ENCODE data around the gene WASL. TPM values are rescaled to one million over a fixed set of nuclear protein-coding genes. Genes with fewer than 3 reads are reported as not detected.

Gene WASL
- total RNA-seq, 1 donor from 2014 or later, result 19.6 TPM

DNA sequence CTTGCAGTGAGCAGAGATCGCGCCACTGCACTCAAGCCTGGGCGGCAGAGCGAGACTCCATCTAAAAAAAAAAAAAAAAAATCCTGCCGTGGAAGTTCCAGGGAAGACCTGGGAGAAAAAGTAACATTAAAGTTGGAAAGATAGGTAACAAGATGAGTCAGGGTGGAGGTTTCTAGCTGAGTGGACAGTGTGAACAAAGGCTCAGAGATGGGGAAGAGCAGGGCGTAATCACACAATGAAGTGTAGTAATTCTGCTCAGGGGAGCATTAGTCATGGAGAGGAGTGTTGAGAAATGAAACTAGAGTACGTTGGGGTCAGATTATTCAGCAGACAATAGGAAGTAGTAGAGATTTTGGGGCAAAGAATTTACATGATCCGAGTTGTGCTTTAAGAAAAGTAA, 21.6 kb upstream of the WASL start:
- DNase-seq (ENCODE audit: low spot score), result no peak
- no peak for ATAC-seq

- peak; percentile 76 for ATAC-seq
- DNase-seq (ENCODE audit: low spot score), result no peak
Observed at GRCh38 chr7:123769371-123769770, 20.6 kb upstream of the WASL start.

DNA sequence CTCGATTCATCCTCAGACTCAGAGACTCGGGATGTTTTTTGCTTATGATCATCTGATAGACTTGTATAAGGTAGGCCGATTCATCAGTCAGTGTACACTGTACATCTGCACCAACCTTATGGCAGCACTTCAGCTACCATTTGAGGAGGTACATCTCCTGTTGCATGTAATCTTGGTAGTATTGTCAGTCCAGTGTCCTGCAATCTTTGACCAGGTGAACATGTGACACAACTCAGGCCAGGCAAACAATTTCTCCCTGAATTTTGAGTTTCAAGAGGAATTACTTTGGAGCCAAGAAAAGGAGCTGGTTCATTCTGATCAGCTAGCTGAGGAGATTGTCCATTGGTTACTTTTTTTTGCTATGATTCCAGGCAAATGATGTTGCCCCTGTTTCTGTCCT, 19.7 kb upstream of the WASL start:
- ATAC-seq (peak; percentile 84), DNase-seq (ENCODE audit: low spot score) (peak; percentile 48)

DNA sequence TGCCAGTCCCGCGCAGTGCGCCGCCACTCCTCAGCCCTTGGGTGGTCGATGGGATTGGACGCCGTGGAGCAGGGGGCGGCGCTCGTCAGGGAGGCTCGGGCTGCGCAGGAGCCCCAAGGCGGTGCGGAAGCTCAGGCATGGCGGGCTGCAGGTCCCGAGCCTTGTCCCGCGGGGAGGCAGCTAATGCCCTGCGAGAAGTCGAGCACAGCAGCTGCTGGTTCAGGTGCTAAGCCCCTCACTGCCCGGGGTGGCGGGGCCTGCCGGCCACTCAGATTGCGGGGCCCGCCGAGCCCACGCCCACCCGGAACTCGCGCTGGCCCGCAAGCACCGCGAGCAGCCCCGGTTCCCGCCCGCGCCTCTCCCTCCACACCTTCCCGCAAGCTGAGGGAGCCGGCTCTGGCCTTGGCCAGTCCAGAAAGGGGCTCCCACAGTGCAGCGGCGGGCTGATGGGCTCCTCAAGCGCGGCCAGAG, 14.4 kb upstream of the WASL start:
- ATAC-seq (no peak), DNase-seq (ENCODE audit: low spot score) (no peak)

DNA sequence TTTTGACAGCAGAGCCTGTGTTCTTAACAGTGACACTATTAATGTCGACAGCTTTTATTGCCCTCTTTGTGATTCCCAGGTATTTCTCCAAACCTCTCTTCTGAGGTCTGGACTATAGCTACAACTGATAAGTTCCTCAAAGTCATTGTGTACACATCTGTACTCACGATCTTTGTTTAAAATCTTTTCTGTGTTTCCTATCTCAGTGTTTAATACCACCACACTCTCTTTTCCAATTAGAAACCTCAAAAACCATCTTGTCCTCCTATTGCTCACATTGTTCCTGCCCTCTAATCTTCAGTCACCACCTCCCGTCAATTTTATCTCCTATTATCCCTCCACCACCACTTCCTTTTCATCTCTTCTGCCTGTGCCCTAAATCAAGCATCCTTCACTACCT, 12.9 kb upstream of the WASL start:
- DNase-seq (ENCODE audit: low spot score) (no peak), ATAC-seq (no peak)

GRCh38 chr7:123757095-123757494, 8.3 kb upstream of the WASL start:
- DNase-seq (ENCODE audit: low spot score), result no peak
- no peak for ATAC-seq

DNA sequence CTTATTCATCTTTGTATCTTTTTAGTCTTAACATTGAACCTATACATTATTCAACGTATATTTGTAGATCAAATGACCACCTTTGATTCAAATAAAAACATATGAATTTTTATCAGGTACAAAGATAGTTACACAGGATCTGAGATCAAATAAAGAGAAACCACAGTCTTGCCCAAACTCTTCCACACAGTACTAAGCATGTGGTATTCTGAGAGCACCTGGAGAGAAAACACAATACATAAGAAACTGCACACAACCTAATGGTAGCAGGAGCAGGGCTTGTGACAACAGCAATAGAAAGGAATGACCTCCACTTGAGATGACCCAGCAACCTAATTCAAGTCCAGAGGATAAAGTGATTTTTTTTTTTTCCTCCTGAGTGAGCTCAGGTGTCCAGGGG, 6.5 kb upstream of the WASL start:
- DNase-seq (ENCODE audit: low spot score) (no peak), ATAC-seq (no peak)

- no peak for ATAC-seq
- no peak for DNase-seq (ENCODE audit: low spot score)
Observed at GRCh38 chr7:123754271-123754871, 5.6 kb upstream of the WASL start.

GRCh38 chr7:123752534-123752933, 3.7 kb upstream of the WASL start:
- no peak for DNase-seq (ENCODE audit: low spot score)
- ATAC-seq, result no peak

DNA sequence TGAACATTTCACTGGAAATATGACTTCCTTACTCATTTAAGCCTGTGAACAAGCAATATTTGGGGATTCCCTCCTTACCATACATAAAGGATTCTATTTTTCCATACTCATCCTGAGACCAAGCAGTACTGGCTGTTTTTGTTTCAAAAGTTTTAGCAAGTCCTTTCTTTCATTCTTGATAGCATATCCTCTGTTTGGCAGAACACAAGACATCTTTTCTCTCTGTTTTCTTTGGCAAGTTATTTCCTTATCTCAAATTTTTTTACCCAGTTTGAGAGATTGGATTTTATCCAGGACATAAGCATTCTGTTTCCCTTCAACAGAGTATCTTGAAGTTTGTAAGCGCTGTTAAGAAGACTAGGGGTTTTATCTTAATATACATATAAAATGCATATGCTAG, 3.0 kb upstream of the WASL start:
- ATAC-seq (no peak), DNase-seq (ENCODE audit: low spot score) (no peak)

DNA sequence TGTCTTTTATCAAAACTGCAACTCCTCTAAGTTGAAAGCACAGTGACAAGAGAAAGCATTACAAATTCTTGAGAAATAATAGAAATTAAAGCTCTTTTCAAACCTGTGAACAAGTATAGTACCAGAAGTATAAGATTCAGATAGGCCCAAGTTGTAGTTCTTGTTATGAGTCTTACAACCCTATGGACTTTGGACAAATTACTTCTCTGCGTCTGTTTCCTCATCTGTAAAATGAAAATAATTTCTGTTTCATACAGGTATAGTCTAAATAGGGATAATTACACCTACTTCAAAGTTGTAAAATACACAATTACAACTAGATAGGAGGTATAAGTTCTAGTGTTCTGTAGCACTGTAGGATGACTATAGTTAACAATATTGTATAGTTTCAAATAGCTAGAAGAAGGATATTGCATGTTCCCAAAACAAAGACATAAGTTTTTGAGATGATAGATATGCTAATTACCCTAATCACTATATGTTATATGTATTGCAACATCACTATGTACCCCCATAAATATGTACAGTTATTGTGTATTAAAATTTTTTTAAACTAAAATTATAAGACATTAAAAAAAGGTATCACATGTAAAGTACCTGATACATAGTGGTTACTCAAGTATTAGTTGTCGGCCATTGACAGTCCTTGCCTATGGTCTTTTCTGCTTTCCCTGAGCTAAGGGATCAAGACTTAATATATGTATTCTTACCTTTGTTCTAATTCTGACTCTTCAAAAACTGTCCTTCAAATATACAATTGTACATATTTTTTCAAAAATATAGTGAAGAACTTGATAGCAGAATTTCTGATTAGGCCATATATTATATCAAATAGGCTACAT, 1.8 kb upstream of the WASL start:
- DNase-seq (ENCODE audit: low spot score), result no peak
- ATAC-seq, result no peak

- no peak for DNase-seq (ENCODE audit: low spot score)
- ATAC-seq, result peak; percentile 46
Observed at GRCh38 chr7:123749537-123749857, 694 bp upstream of the WASL start.

GRCh38 chr7:123748171-123748733, 551 bp downstream of the WASL start:
- peak; percentile 64 for DNase-seq (ENCODE audit: low spot score)
- peak; percentile 58 for ATAC-seq

DNA sequence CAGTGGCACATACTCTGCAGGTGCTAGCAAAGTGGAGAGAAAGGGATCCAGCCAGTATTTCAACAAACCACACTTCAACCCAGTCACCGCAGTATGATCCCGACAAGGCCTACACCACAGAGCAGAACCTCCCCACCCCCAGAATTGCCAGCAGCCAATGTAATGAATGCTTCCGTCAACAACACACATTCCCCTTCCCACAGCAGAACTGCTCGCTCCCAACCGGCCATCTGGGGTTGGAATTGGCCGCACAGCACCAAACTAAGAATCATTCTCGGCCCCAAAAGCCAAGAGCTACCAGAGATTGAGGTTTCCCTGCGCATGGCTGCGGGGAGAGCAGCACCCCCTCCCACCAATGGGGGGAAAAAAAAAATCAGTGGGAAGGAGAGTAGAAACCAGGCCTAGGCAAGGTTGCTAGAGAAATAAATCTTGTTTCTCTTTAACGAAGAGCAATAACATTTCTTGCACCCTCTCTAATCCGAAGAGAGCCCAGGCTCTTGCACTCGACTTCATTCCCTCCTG, 1.1 kb downstream of the WASL start:
- ATAC-seq, result peak; percentile 55
- peak; percentile 75 for DNase-seq (ENCODE audit: low spot score)

DNA sequence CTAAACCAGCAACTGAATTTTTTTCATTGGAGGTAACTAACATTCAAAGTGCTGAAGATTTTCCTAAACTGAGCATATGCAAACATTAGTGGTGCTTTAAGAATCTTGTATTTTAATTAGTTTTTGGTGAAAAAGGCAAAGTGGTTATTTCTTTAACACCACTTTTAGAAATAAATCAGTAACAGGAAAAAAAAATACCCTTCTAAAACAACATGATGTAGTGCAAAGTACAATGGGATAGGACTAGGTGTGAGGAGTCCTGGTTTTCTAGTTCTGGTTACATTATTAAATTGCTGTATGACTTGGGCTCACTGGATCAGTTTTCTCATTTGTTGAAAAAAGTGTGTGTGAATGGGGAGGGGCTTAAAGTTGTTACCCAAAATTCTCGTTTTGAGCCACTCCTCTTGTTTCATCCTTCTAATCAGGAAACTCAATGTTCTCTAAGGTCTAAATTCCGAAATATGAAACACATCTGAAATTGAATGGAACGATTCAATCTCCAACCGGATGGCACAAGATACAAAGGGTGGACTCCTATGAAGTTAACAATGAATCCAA, 1.8 kb downstream of the WASL start:
- no peak for DNase-seq (ENCODE audit: low spot score)
- ATAC-seq, result no peak

DNA sequence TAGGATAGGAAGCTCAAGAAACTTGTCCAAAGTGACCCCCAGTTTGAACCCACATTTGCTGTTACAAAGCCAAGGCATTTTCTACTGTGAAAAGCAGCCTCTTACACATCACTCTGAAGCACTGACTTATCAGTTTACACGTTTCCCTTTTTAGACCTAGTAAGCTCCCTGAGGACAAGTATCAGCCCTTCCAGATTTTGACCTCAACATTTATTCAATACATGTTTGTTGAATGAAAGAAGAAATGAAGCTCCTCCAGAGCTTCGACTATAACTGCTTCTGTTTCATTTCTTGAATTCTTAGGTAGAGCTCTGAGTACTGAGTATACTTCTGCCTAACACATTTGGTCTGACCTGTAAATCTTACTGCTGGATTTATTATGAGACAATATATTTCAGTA, 2.7 kb downstream of the WASL start:
- DNase-seq (ENCODE audit: low spot score) (no peak), ATAC-seq (no peak)

GRCh38 chr7:123745437-123745836, 3.4 kb downstream of the WASL start:
- ATAC-seq, result no peak
- no peak for DNase-seq (ENCODE audit: low spot score)

DNA sequence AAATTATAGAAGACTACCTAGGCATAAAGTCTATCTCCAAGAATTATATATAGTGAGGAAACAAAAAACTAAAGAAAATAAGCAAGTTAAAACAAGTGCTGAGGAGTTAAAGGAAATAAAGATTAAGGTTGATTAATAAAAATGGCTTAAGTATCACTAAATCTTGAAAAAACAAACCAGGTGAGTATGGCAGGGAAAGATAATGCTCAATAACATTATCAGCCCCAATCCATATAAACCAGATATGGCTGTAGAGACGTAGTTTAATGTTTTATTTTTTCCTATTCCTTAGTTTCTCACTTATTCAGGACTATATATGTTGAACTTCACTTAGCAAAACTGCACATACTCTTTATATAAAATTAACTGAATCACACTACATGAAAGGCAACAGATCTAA, 4.4 kb downstream of the WASL start:
- no peak for ATAC-seq
- DNase-seq (ENCODE audit: low spot score), result no peak

DNA sequence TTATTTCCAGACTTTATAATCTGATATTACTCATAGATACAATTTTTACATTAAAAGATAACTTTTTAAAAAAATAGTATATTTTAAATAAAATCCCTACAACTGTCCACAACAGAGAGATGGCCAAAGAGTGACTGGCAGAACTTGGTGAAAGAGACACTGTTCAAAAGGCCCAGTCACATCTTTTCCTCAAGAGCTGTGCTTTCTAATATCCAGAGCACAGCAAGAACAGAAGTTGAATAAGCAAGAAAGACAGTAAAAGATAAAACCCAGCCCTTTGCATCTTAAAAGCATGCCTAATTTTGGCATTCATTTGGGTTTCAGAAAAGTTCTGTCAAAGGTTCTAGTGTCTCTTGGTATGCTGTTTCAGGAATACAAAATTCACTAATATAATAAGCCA, 6.9 kb downstream of the WASL start:
- DNase-seq (ENCODE audit: low spot score), result no peak

DNA sequence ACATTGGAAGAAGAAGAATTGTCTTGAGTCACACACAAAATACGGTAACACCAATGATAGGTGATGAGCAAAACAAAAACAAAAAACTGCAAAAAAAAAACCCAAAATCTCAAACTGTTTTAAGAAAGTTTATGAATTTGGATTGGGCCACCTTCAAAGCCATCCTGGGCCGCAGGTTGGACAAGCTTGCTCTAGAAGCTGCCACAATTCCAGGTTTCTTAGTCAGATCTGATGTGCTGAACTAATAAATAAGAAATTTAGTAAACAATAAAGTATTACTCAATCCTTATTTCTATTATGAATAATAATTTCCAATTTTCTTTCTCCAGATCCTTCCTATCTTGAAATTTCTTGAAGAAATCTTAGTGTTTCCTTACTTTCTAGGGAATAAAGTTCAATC, 10.0 kb downstream of the WASL start:
- DNase-seq (ENCODE audit: low spot score) (no peak), ATAC-seq (no peak)

More for the DNA sequence above, 6.9 kb downstream of the WASL start:
- no peak for ATAC-seq

GRCh38 chr7:123738356-123738755, 10.4 kb downstream of the WASL start:
- ATAC-seq (peak; percentile 97), DNase-seq (ENCODE audit: low spot score) (peak; percentile 56)

Data from left lobe of liver (tissue), 2 donors.